GM18519 (cell line): ENCODE results near the gene CDC42EP1.
"Not testable (repeated sequence)": the region's sequence is repeated elsewhere in the genome, so short reads cannot be mapped to it uniquely, and the experiment has no call there.

ENCODE experiments used
- ATAC-seq: cut with Tn5 transposase; IDR thresholded peaks from one replicate; pipeline ENCODE4 v1.9.1; 2021; ENCODE audit warnings: mild to moderate bottlenecking, moderate library complexity; ENCODE audit not compliant: unreplicated experiment, low FRiP score

The CDC42EP1 gene, protein sequence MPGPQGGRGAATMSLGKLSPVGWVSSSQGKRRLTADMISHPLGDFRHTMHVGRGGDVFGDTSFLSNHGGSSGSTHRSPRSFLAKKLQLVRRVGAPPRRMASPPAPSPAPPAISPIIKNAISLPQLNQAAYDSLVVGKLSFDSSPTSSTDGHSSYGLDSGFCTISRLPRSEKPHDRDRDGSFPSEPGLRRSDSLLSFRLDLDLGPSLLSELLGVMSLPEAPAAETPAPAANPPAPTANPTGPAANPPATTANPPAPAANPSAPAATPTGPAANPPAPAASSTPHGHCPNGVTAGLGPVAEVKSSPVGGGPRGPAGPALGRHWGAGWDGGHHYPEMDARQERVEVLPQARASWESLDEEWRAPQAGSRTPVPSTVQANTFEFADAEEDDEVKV

DNA sequence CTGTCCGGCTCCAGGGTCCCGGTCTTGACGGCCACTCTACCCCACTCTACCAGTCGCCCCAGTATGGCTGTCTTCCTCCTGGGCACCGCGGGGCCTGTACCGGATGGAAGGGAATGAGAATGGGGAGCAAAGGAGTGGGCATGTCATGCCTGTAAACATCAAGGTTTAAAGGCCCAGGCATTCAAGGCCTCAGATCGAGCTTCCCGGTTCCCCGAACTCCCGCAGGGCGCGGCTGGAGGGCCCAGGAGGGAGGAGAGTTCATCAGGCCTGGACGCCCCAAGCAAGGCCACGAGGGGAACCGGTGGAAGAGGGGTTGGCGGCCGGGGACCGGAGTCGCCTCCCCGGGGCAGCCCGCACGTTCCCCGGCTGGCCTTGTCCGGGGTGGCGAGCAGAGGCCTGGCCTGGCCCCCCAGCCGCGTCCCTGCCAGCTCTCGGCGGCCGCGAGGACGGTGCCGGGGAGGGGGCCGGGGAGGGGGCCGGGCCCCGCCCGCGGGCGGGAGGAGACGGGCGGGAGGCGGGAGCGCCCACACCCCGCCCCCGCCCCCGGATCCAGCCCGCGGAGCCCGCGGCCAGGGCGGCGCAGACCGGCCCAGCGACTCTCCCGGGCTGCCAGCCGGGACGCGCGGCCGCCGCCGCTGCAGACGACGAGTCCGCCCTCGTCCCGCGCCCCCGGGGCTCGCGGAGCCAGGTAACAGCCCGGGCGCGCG is at the start of gene CDC42EP1:
Gene CDC42EP1 (plus strand): TSS at position 580 of the 707 bp plus-strand sequence. CDS start 5,870 bp downstream, outside the sequence.
- ATAC-seq, result no peak

DNA sequence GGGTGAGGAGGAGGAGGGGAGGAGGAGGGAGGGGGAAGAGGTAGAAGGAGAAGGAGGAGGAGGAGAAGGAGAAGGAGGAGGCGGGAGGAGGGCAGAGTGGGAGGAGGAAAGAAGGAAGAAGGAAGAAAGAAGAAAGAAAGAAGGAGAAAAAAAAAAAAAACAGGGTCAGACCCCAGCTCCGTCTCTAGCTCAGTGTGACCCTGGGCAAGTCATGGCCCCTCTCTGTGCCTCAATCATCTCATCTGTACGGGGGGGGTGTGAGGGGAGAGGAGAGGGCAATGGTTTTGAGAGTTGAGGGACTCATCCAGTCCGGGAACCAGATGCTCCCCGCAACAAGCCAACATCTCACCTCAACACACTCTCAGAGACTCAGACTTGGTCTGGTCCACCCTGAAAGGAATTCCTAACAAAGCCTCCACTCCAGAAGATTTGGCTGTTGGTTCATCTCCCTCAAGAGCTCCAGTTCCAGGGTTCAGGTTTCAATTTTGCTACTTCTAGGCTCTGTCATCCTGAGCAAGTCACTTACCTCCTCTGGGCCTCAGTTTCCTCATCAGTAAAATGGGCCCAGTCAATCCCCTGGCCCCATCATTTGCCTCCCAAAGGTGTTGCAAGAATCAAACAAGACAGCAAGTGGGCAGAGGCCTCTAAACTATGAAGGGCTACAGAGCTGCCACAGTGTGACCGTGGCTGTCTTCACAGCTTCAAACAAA is 48.7 kb upstream of the CDC42EP1 start:
- ATAC-seq, result no peak

DNA sequence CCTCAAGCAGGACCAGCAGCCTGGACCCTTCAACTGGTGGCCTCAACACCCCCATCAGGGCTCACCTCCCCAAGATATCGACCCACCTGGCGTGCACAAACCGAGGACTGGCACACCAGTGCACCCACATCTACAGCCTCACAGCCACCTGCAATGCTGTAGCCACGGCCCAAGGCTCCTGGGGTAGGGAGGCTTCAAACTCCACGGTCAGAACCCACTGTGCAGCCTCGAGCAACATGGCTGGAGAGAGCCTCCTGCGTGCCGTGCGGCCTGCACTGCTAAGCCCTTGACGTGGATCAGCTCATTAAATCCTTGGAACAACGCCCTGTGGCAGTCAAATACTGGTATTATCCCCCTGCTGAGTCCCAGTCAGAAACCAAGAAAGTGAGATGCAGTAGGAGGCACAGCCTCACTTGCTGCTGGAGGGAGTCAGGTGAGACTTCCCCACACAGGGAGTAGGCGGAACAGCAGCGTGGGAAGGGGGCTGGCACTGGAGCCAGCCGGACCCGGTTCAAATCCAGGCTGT is 45.7 kb upstream of the CDC42EP1 start:
- ATAC-seq, result no peak

DNA sequence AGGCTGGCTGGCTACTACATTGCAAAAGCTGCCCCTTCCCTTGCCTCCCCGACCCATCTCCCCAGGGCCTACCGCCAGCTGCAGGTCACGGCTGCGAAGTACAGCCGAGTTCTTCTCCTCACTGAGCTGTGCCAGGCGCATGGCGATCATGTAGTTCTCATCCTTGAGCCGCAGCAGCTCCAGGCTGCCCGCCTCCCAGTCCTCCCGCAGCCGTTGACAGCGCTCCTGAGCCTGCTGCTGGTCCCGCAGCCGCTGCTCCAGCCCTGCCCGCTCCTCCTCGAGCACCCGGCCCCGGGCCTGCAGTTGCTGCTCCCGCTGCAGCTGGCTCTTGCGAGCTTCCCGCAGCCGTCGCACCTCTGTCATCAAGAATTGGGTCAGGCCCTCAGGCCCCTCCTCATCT is 44.4 kb upstream of the CDC42EP1 start:
- no peak for ATAC-seq

DNA sequence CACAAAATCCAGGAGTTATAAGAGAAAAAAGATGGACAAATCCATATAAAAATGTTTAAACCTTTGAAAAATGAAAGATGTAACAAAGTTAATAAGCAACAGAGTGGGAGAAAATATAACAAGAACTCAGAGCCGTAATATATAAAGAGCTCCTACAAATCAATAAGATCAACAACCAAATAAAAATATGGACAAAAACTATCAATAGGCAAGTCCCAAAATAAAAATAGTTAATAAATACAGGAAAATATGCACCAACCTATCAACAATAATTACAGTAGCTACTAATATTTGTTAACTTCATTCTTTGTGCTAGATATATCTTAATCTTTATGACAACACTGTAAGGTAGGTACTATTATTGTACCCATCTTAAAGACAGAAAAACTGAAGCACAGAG is 43.8 kb upstream of the CDC42EP1 start:
- no peak for ATAC-seq

DNA sequence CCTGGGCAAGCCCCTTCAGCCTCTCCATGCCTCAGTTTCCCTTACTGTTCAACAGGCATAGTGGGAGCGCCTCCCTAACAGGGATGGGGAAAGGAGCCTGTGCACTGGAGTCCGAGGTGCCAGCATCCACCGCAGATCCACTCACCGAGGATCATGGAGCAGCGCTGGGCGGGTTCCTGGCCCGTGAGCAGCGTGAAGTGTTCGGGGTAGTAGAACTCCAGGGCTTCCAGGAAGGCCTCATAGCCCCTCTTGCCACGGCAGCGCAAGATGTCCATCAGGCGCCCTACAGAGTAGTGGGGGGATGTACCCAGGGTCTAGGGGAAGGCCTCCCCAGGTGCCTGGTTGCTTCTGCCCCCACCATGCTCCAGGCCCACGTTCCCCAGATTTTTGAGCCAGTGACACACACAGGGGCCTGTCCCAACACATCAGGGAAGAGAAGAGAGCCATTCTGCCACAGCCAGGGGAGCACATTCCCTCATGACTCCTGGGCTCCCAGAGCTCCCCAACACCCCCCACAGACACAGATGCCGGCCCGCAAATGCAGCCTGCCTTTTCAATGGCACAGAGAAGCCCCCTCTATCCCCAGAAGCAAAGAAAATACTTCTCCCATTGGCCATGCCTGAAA is 42.3 kb upstream of the CDC42EP1 start:
- no peak for ATAC-seq

DNA sequence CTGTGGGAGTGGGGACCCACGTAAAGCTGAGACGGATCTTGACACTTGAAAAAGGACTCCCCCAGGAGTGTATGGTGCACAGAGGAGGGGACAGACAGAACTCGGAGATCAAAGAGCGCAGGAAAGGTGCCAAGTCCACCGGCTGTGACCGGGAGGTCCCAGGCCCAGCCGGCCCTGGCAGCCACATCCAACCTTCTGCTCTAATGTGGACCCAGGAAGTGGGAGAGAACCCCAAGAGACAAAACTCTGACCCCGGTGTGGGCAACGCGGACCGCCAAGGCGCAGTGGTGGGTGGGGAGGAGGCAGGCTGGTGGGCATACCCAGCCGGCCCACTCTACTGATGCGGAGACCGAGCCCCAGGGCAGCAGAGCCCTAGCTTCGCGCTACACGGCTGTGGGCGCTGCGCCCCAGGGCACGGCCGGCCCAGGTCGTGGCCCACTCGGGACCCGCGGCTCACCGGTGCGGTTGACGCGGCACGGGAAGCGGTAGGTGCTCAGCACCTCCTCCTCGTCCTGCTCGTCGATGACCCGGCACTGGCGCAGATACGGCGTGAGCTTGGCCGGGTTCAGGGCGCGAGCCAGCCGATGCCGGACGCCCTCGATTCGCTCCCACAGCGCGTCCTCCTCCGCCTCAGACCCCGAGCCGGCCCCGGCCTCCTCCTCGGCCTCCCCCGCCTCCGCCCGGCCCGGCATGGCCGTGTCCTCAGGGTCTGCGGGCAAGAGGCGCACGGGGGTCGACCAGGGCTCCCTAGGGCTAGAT is 41.6 kb upstream of the CDC42EP1 start:
- no peak for ATAC-seq

DNA sequence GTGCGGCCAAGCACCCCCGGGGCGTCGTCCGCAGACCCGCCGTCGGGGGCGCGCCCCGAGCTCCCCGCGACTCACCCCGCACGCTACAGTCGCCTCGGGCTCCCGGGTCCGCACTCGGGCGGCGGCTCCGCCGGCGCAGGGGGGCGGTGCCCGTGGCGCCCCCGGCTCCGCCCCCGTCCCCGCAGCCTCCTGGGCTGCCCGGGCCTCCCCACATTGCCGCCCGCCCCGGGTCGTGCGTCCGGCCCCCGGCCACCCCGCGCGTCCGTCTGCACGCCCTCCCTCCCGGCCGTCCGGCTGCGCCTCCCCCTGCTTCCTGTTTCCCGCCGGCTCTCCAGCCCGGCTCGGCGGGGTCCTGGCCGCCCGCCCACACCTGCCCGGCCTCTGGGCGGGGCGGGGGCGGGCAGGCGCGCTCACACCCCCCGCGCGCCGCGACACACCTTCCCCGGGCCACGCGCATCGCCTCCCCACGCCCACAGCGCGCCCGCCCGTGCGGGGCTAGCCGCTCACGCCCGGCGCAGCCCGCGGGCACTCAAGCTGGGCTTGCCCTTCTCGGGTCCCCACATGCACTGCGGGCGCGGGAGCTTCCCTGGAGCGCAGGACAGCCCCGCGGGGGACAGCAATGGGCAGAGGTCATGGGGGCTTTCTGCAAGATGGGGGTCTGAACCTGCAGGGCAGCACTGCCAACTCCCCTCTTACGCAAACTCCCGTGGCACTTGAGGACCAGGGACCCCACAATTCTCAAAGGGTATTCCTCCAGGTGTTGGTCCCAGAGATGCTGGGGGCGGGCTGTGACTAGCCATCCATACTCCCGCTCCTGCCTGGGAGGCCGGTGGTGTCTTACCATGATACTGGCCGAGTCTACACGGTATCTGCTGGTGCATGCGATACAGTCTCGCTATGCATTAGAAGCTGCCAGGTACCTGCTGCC is 40.7 kb upstream of the CDC42EP1 start, which contains the start of gene CARD10:
Gene CARD10 (minus strand): TSS at position 148 of the 928 bp plus-strand sequence. CDS start 215 bp downstream, outside the sequence.
- no peak for ATAC-seq

DNA sequence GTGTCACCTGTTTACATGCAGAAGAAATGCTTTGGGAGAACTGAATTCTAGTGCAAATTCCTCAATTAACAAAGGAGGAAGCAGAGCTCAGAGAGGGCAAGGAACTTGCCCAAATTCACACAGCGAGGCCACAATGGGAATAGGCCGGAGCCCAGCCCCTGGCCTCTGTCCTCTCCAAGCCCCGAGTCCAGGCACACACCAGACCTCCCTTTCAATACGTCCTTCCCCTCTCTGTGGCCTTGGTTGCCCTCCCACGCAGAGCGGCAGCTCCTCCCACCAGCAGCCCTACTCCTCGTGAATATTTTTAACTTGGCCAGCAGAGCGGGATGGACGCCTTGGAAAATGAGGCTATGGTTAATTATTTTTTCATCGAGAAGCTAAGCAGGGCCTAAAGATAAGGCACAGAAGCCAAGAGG is 39.5 kb upstream of the CDC42EP1 start:
- ATAC-seq, result no peak

DNA sequence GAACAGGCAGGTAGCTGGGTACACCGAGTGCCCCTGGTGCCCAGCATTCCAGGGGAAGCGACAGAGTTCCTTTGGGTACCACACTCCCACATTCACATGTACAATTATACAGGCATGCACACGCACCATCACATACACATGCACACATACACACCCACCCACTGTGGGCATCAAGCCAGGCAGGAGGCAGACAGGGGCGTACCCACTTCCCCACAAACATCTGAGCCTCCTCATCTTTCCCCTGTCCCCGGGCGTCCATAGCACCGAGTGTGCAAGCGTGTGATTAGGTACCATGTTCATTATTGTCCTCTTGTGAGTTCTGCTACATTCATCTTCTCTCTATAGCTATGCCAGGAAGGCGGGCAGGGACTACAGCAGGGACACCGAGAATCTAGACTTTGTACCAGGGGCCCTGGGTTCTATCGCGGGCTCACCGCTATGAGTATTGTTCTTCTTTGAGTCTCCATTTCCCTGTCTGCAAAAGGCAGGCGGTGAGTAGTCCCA is 39.0 kb upstream of the CDC42EP1 start:
- no peak for ATAC-seq

DNA sequence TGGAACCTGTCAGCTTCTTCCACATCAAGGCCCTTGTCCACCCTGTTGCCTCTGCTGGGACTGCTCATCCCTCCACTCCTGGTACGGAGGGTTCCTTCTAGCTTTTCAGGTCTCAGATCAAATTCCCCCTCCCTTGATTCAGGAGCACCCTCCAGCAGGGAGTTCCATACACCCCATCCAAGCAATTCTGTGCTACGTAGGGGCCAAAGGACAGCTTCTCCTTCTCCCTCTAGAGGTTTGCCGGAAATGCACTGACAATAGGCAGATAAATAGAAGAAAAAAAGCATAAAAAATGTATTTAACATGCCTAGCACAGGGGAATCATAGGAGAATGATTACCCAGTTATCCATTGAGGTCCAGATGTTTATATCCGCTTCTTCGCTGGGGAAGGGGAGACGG is 37.8 kb upstream of the CDC42EP1 start:
- ATAC-seq, result no peak

DNA sequence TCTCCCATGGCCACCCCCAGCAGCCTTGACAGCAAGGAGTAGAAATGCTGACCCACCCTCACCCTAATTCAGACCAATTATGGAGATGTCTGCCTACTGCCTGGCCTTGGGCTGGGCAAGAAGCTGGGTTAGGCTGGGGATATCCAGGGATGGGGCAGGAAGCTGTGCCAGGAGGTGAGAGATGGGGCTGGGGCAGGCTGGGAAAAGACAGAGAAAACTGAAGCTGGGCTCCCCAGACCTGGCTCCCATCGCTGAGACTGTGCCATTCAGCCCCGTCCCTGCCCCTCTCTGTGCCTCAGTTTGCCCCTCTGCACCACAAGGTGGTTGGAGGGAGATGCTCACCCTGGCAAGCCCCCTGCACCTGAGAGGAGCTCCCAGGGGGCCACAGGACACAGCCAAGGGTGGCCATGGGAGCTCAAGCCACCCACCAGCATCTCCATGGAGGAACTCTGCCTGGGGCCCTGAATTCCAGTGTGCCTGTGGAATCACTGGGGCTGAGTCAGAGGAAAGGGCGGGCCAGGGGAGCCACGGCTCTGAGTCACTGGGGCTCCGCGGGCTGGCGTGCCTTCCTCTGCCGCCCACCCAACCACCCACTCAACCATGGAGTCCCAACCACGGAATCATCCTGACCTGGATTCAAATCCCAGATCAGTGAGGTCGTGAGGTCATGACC is 35.1 kb upstream of the CDC42EP1 start:
- ATAC-seq, result no peak

DNA sequence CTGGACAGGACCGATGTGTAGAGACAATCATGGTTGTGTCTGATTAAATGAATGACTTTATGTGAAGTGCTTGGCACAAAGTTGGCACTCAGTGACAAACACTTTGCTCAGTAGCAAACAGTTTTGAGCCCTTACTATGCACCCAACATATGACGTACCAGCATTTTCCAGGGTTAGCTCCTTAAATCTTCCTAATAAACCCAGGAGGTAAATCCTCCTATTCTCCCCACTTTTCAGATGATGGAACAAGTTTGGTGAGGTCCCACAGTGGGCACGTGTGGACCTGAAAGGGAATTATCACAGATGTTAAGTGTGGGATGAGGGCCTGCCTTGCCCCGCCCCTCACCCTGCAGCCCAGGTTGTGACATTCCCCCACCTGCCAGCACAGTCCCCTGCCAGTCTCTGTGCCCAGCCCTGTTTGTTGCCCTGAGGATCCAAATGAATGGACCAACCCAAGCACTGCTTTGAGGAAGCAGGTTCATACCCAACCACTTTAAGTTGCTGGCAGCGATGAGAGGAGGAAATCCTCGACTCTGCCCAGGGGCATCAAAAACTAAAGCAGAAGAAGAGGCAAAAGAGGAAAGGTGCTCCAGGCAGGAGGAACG is 34.4 kb upstream of the CDC42EP1 start:
- no peak for ATAC-seq

DNA sequence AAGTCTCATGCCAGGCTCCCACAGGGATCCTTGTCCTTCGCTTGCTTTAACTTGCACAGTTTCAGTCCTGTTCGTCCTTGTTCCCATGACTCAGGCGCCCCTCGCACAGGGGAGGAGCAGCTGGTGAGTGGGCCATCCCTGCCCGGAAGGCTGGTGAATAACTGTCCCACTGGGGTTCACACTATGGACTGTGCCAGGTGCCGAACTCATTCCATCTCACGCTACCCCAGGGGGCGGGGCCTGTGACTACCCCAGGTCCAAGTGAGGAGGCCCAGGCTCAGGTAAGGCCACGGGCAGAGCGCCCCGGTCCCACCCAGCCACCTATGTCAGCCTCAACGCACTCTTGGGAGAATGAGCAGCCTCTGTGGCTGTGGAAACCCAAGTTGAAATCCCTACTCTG is 33.9 kb upstream of the CDC42EP1 start:
- ATAC-seq, result no peak

DNA sequence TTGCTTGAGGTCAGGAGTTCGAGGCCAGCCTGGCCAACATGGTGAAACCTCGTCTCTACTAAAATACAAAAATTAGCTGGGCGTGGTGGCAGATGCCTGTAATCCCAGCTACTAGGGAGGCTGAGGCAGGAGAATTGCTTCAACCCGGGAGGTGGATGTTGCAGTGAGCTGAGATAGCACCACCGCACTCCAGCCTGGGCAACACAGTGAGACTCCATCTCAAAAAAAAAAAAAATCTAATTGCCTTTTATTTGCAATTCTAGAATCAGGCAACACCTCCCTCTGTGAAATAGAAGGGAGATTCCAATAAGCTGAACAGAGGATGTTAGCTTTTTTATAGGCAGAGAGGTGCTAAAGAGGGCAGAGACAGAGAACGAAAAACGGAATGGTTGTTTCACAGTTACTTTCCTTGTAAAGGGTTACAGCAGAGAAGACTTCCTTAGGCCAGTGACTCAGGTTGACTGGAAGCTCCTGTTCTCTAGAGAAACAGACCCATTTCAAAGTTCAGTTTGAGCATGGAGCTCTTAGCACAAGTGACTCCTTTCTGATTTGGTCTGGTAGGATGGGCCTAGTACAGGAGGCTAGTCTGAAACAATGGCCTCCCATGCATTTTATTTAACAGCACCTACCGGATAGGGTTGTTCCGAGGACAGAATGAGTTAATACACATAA is 33.1 kb upstream of the CDC42EP1 start:
- not testable (repeated sequence) for ATAC-seq

DNA sequence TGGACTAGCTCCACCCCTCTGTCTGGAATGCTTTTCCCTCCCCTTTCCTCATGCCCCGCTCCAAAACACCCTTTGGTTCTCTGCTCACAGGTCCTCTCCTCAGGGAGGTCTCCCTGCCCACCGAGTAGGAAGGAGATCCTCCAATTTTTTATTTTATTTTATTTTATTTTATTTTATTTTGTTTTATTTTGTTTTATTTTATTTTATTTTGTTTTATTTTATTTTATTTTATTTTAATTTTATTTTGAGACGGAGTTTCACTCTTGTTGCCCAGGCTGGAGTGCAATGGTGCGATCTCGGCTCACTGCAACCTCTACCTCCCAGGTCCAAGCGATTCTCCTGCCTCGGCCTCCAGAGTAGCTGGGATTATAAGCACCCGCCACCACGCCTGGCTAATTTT is 32.3 kb upstream of the CDC42EP1 start:
- not testable (repeated sequence) for ATAC-seq
